ENCODE data around the gene GYPA.

DNA sequence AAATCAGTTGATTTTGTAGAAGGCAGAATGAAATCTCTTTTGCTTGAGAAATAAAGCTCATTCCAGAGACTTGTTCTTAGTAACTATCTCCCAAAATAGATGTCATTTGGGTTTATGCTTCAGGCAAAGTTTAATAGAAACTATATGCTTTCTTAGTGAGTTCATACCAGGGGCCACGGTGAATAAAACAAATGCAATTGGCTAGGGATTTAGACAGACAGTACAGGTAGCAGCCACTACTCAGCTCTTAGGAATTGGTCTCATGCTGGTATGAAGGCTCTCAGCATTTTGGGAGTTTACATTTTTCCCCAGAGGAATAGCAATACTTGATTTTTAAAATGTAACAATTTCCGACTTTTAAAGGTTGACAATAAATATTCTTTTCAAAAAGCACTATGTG lies 27.0 kb downstream of the GYPA start:
- no peak for TF ChIP-seq POLR2A (IDR thresholded peaks at IDR 0.05)
- TF ChIP-seq, protein P1, sequence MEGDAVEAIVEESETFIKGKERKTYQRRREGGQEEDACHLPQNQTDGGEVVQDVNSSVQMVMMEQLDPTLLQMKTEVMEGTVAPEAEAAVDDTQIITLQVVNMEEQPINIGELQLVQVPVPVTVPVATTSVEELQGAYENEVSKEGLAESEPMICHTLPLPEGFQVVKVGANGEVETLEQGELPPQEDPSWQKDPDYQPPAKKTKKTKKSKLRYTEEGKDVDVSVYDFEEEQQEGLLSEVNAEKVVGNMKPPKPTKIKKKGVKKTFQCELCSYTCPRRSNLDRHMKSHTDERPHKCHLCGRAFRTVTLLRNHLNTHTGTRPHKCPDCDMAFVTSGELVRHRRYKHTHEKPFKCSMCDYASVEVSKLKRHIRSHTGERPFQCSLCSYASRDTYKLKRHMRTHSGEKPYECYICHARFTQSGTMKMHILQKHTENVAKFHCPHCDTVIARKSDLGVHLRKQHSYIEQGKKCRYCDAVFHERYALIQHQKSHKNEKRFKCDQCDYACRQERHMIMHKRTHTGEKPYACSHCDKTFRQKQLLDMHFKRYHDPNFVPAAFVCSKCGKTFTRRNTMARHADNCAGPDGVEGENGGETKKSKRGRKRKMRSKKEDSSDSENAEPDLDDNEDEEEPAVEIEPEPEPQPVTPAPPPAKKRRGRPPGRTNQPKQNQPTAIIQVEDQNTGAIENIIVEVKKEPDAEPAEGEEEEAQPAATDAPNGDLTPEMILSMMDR (IDR thresholded peaks at IDR 0.05 in 8 of 11, conservative IDR thresholded peaks at IDR 0.05 in 3 of 11), result no peak

Measured in spleen (tissue), 7 donors.